Hepatocyte (in vitro differentiated cells): Measurements from ENCODE around the gene SIPA1. TPM values are rescaled to one million over a fixed set of nuclear protein-coding genes. Genes with fewer than 3 reads are reported as not detected.

ENCODE experiments used
- DNase-seq: peaks from one replicate; pipeline ENCODE4 v3.0.0-alpha.2; 2016; ENCODE audit warnings: low spot score
- H2AFZ ChIP-seq: fragments of 200-600 bp; sonication (generic); 2 replicates; pipeline ENCODE4 v1.6.0; 2016; ENCODE audit warnings: antibody characterized with exemption, mild to moderate bottlenecking
- H3K27ac ChIP-seq: fragments of 200-600 bp; sonication (generic); 2 replicates; pipeline ENCODE4 v1.5.1; 2016; ENCODE audit warnings: mild to moderate bottlenecking
- H3K27me3 ChIP-seq: fragments of 200-600 bp; sonication (generic); 2 replicates; pipeline ENCODE4 v1.6.1; 2016
- H3K36me3 ChIP-seq: fragments of 200-600 bp; sonication (generic); replicated peaks from 2 replicates; pipeline ENCODE4 v1.5.1; 2016; ENCODE audit warnings: low read depth; ENCODE audit not compliant: insufficient read depth
- H3K4me1 ChIP-seq: fragments of 200-600 bp; sonication (generic); 2 replicates; pipeline ENCODE4 v1.5.1; 2016; ENCODE audit warnings: mild to moderate bottlenecking, moderate library complexity; ENCODE audit not compliant: insufficient read depth
- H3K4me2 ChIP-seq: fragments of 200-600 bp; sonication (generic); 2 replicates; pipeline ENCODE4 v1.6.0; 2016
- H3K4me3 ChIP-seq: fragments of 200-600 bp; sonication (generic); 2 replicates; pipeline ENCODE4 v1.5.1; 2016; ENCODE audit warnings: mild to moderate bottlenecking
- H3K79me2 ChIP-seq: fragments of 200-600 bp; sonication (generic); 2 replicates; pipeline ENCODE4 v1.6.0; 2017; ENCODE audit warnings: mild to moderate bottlenecking
- H3K9me2 ChIP-seq: fragments of 200-600 bp; sonication (generic); replicated peaks from 2 replicates; pipeline ENCODE4 v1.6.0; 2017; ENCODE audit warnings: mild to moderate bottlenecking; ENCODE audit not compliant: insufficient read depth
- H3K9me3 ChIP-seq: fragments of 200-600 bp; sonication (generic); 2 replicates; pipeline ENCODE4 v1.5.1; 2016; ENCODE audit warnings: low read depth, mild to moderate bottlenecking
- H4K20me1 ChIP-seq: fragments of 200-600 bp; sonication (generic); 2 replicates; pipeline ENCODE4 v1.6.0; 2016; ENCODE audit warnings: mild to moderate bottlenecking; ENCODE audit not compliant: insufficient read depth, poor library complexity, severe bottlenecking
- CTCF ChIP-seq: fragments of 200-600 bp; sonication (generic); IDR thresholded peaks from 2 replicates; pipeline ENCODE4 v1.5.1; 2016; ENCODE audit warnings: antibody characterized with exemption, mild to moderate bottlenecking; ENCODE audit not compliant: poor library complexity
- EZH2 ChIP-seq: fragments of 200-600 bp; sonication (generic); IDR thresholded peaks from 2 replicates; pipeline ENCODE4 v1.6.1; 2016; ENCODE audit warnings: antibody characterized with exemption, mild to moderate bottlenecking, borderline replicate concordance
- EZH2phosphoT487 ChIP-seq: fragments of 200-600 bp; sonication (generic); IDR thresholded peaks from one replicate; pipeline ENCODE4 v1.6.1; 2018; ENCODE audit warnings: antibody characterized with exemption, mild to moderate bottlenecking, low read depth, moderate library complexity; ENCODE audit not compliant: unreplicated experiment, severe bottlenecking
- WGBS: methylation state at CpG from one replicate; pipeline ENCODE4 v1.1.6; 2016; ENCODE audit warnings: low lambda C conversion rate; ENCODE audit errors: missing lambda C conversion rate; 5-methylcytosine and 5-hydroxymethylcytosine counted together
- polyA plus RNA-seq: library from polyadenylated mRNA; unstranded; fragments of >200 nt; fragmentation: Nextera tagmentation; extraction: Ambion mirVana; gene quantifications from 2 replicates; pipeline ENCODE4 v1.2.1, GENCODE V29; 2016
- total RNA-seq: library from RNA; depleted of rRNA; stranded (reverse); fragments of >200 nt; gene quantifications from 2 replicates; pipeline ENCODE4 v1.2.3, GENCODE V29; 2014

Gene SIPA1
- total and polyA plus RNA-seq, 2 experiments from 2014 or later: 15.6 to 42.9 TPM

DNA sequence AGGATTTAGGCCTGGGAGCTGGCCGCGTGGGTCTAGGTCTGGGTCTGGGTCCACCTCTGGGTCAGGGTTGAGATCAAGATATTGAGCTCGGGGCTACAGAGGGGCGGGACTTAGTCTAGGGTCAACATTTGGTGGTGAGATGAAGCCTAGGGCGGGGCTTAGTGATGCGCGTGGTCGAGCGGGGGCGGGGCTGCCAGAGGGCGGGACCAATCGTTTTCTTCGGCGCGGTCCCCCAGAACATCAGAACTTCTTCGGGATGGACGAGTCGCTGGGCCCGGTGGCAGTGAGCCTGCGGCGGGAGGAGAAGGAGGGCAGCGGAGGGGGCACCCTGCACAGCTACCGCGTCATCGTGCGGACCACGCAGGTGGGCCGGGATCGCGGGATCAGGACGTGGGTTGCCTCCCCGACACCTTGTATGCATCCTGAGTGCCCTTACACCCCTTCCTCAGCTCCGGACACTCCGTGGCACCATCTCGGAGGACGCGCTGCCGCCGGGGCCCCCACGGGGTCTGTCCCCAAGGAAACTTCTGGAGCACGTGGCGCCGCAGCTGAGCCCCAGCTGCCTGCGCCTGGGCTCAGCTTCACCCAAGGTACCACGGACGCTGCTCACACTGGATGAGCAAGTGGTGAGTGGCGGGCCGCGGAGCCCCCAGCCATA lies 4.2 kb downstream of the SIPA1 start:
- Histone ChIP-seq H3K27me3 (no peaks in the 10 kb centered on the region), H3K4me2 (peak overlapping the region; percentile 44), H3K9me3 (no peaks in the 10 kb centered on the region), H4K20me1 (no peaks in the 10 kb centered on the region), H3K27ac (no peak overlapping the region), H3K4me3 (no peak overlapping the region), H3K79me2 (no peaks in the 10 kb centered on the region), H2AFZ (no peak overlapping the region), H3K9me2 (no peaks in the 10 kb centered on the region), H3K4me1 (no peaks in the 10 kb centered on the region), H3K36me3 (no peaks in the 10 kb centered on the region)
- no peak for TF ChIP-seq EZH2phosphoT487
- no peak for TF ChIP-seq EZH2
- TF ChIP-seq CTCF: no peak
- no peak for DNase-seq
- WGBS: 41% methylated on average over 20 of the region's 49 CpGs

DNA sequence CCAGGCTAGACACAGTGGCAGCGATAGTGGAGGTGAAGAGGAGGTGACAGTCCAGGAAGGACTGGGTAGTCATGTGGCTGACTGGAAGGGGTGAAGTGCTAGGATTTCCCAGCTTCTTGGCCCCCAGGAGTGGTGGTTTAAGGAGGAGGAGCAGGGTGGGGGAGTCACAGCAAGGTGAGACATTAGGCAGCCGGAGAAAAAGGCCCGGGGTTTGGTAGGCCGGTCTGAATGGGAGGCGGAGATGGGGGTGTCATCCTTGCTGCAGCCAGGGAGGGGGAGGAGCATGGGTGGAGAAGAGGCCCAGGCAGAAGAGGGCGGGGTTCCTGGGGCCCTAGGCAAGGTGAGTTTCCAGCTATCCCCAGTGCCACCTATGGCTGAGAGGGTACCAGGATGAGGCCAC lies 6.1 kb downstream of the SIPA1 start:
- Histone ChIP-seq H4K20me1 (no peaks in the 10 kb centered on the region), H3K36me3 (no peaks in the 10 kb centered on the region), H3K9me2 (no peaks in the 10 kb centered on the region), H3K4me1 (no peaks in the 10 kb centered on the region), H2AFZ (no peak overlapping the region), H3K4me2 (no peak overlapping the region), H3K27ac (no peak overlapping the region), H3K4me3 (no peak overlapping the region), H3K27me3 (no peaks in the 10 kb centered on the region), H3K79me2 (no peaks in the 10 kb centered on the region), H3K9me3 (no peaks in the 10 kb centered on the region)
- 57% methylated on average over 5 of the region's 6 CpGs for WGBS
- DNase-seq: peak; percentile 49
- no peak for TF ChIP-seq CTCF
- no peak for TF ChIP-seq EZH2phosphoT487
- no peak for TF ChIP-seq EZH2

DNA sequence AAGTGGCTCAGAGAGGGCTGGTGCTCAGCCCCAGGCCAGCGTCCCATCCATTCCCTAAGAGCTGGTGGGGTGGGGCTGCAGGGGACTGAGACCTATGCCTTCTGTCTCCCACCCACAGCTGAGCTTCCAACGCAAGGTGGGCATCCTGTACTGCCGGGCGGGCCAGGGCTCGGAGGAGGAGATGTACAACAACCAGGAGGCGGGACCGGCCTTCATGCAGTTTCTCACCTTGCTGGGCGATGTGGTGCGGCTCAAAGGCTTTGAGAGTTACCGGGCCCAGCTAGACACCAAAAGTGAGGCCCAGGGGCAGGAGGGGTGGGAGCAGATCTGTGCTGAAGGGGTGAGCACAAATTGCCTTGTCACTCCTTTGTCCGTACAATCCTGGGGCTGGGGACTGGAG lies 6.9 kb downstream of the SIPA1 start:
- Histone ChIP-seq H3K27me3 (no peaks in the 10 kb centered on the region), H3K4me1 (no peaks in the 10 kb centered on the region), H2AFZ (no peak overlapping the region), H3K9me2 (no peaks in the 10 kb centered on the region), H3K9me3 (no peaks in the 10 kb centered on the region), H3K4me2 (no peak overlapping the region), H3K79me2 (no peaks in the 10 kb centered on the region), H4K20me1 (no peaks in the 10 kb centered on the region), H3K27ac (no peak overlapping the region), H3K36me3 (no peaks in the 10 kb centered on the region), H3K4me3 (no peak overlapping the region)
- no peak for DNase-seq
- WGBS: 87% methylated on average over 11 of the region's 11 CpGs
- TF ChIP-seq EZH2phosphoT487 (no peak), CTCF (no peak), EZH2 (no peak)
